HG03280 (cell line): ENCODE data around the gene FAM193B.
A peak's percentile ranks its signal among the peaks of the same experiment; 100 is the strongest.

Experiments
- ATAC-seq: cut with Tn5 transposase; IDR thresholded peaks from one replicate; pipeline ENCODE4 v1.9.1; 2021; ENCODE audit warnings: mild to moderate bottlenecking, moderate library complexity; ENCODE audit not compliant: unreplicated experiment

FAM193B gene

GRCh38 chr5:177554474-177555111 is at the start of gene FAM193B:
FAM193B (minus strand) TSS chr5:177554563; CDS start chr5:177554458, 105 bp downstream.
- peak; percentile 85 for ATAC-seq

- no peak for ATAC-seq
Observed at GRCh38 chr5:177604116-177604521, 49.8 kb upstream of the FAM193B start.

GRCh38 chr5:177603631-177604030 is 49.3 kb upstream of the FAM193B start:
- no peak for ATAC-seq

GRCh38 chr5:177602458-177602830 is 48.1 kb upstream of the FAM193B start:
- no peak for ATAC-seq

GRCh38 chr5:177601577-177602457 is 47.5 kb upstream of the FAM193B start:
- no peak for ATAC-seq

- no peak for ATAC-seq
Observed at GRCh38 chr5:177601126-177601525, 46.8 kb upstream of the FAM193B start.

GRCh38 chr5:177600508-177601018 is 46.2 kb upstream of the FAM193B start:
- ATAC-seq, result no peak

- ATAC-seq, result peak; percentile 85
Observed at GRCh38 chr5:177599731-177600507, 45.6 kb upstream of the FAM193B start, which contains the start of gene B4GALT7. B4GALT7 (plus strand) TSS chr5:177600132; CDS start chr5:177600211, 79 bp downstream.

GRCh38 chr5:177598477-177598876 is 44.1 kb upstream of the FAM193B start:
- ATAC-seq, result no peak

- ATAC-seq, result no peak
Observed at GRCh38 chr5:177596775-177597238, 42.4 kb upstream of the FAM193B start.

GRCh38 chr5:177595991-177596774 is 41.8 kb upstream of the FAM193B start:
- ATAC-seq, result no peak

GRCh38 chr5:177595026-177595585 is 40.7 kb upstream of the FAM193B start:
- no peak for ATAC-seq

- ATAC-seq, result no peak
Observed at GRCh38 chr5:177594071-177594470, 39.7 kb upstream of the FAM193B start.

GRCh38 chr5:177593511-177593910 is 39.1 kb upstream of the FAM193B start:
- no peak for ATAC-seq

GRCh38 chr5:177592905-177593304 is 38.5 kb upstream of the FAM193B start:
- no peak for ATAC-seq

- ATAC-seq, result peak; percentile 94
Observed at GRCh38 chr5:177592010-177592834, 37.9 kb upstream of the FAM193B start, which contains the start of gene TMED9. TMED9 (plus strand) TSS chr5:177592203; CDS start chr5:177592215, 12 bp downstream.

- no peak for ATAC-seq
Observed at GRCh38 chr5:177591690-177592009, 37.3 kb upstream of the FAM193B start.

GRCh38 chr5:177590406-177590805 is 36.0 kb upstream of the FAM193B start:
- ATAC-seq, result no peak

GRCh38 chr5:177588413-177588909 is 34.1 kb upstream of the FAM193B start:
- no peak for ATAC-seq
